NCI-H1417 (cell line): ENCODE measurements around the gene PDIA2.
A peak's percentile ranks its signal among the peaks of the same experiment; 100 is the strongest.
"Not testable (repeated sequence)": the region's sequence is repeated elsewhere in the genome, so short reads cannot be mapped to it uniquely, and the experiment has no call there.

ENCODE experiments used
- DNase-seq, 3 experiments: peaks; one replicate each; lab custom pipeline; 2025; lab: John Stamatoyannopoulos, UW

The PDIA2 gene

GRCh38 chr16:283033-283805 is at the start of gene PDIA2:
Gene PDIA2 (plus strand): TSS chr16:283164. CDS start chr16:283170, 6 bp downstream.
- no peak for DNase-seq

GRCh38 chr16:234468-235305 is 48.3 kb upstream of the PDIA2 start, which contains the start of gene FAM234A:
Gene FAM234A (plus strand): TSS chr16:234821. CDS start chr16:254414, 19,593 bp downstream.
- DNase-seq = peak; percentile 96 to 100 (median 97)

- DNase-seq = no peak
Measured at GRCh38 chr16:239948-240277, 43.1 kb upstream of the PDIA2 start.

GRCh38 chr16:240559-240958 is 42.4 kb upstream of the PDIA2 start:
- DNase-seq = no peak

- no peak for DNase-seq
Measured at GRCh38 chr16:242281-242680, 40.7 kb upstream of the PDIA2 start.

GRCh38 chr16:243348-243747 is 39.6 kb upstream of the PDIA2 start:
- DNase-seq = no peak

GRCh38 chr16:245105-245504 is 37.9 kb upstream of the PDIA2 start:
- no peak for DNase-seq

GRCh38 chr16:247027-247426 is 35.9 kb upstream of the PDIA2 start:
- DNase-seq = no peak

- DNase-seq = no peak
Measured at GRCh38 chr16:249431-249830, 33.5 kb upstream of the PDIA2 start.

GRCh38 chr16:252366-253337 is 30.3 kb upstream of the PDIA2 start:
- no peak for DNase-seq

GRCh38 chr16:253833-254232 is 29.1 kb upstream of the PDIA2 start:
- DNase-seq = no peak

- no peak for DNase-seq
Measured at GRCh38 chr16:254461-254860, 28.5 kb upstream of the PDIA2 start.

- no peak for DNase-seq
Measured at GRCh38 chr16:255183-255582, 27.8 kb upstream of the PDIA2 start.

GRCh38 chr16:258091-258490 is 24.9 kb upstream of the PDIA2 start:
- DNase-seq = not testable (repeated sequence)

- no peak for DNase-seq
Measured at GRCh38 chr16:259226-259625, 23.7 kb upstream of the PDIA2 start.

GRCh38 chr16:259814-260253 is 23.1 kb upstream of the PDIA2 start:
- no peak for DNase-seq

- no peak for DNase-seq
Measured at GRCh38 chr16:260326-260725, 22.6 kb upstream of the PDIA2 start.

- peak in 1 of 3 experiments; percentile 54 for DNase-seq
Measured at GRCh38 chr16:261031-261691, 21.8 kb upstream of the PDIA2 start.

GRCh38 chr16:262121-262745 is 20.7 kb upstream of the PDIA2 start:
- no peak for DNase-seq

- no peak for DNase-seq
Measured at GRCh38 chr16:263182-263774, 19.7 kb upstream of the PDIA2 start.

GRCh38 chr16:263944-264343 is 19.0 kb upstream of the PDIA2 start:
- DNase-seq = no peak
